H1 (cell line): ENCODE data around the gene ZYX. TPM values are rescaled to one million over a fixed set of nuclear protein-coding genes. Genes with fewer than 3 reads are reported as not detected.

Source experiments
- CTCF ChIA-PET: fragments of 300-600 bp; sonication (Branson Sonifier 250); formaldehyde crosslinking; loops from one replicate; lab custom pipeline; 2021; ENCODE audit not compliant: partially characterized antibody; lab: Charles Lee
- POLR2A ChIA-PET: fragments of 300-600 bp; sonication (Branson Sonifier 250); formaldehyde crosslinking; loops from one replicate; lab custom pipeline; 2021; ENCODE audit warnings: inconsistent platforms; ENCODE audit not compliant: partially characterized antibody; lab: Charles Lee
- DNase-seq, 2 experiments: peaks; one replicate each; pipeline versions ENCODE4 v3.0.0 to v3.0.0-alpha.2; 2010 to 2022; ENCODE audit warnings: low spot score in 2 of 2, low read depth in 1 of 2, mixed read lengths in 1 of 2
- FAIRE-seq: peaks from 2 replicates; lab custom pipeline; 2011; peaks lifted over from hg19 to GRCh38; lab: Jason Lieb, UNC
- H2AFZ ChIP-seq: 2 replicates; pipeline ENCODE4 v1.8.1; 2012; ENCODE audit warnings: low read length, inconsistent platforms
- H2AK5ac ChIP-seq: 2 replicates; pipeline ENCODE4 v1.6.1; 2013; ENCODE audit warnings: low read depth, low read length
- H2BK120ac ChIP-seq: replicated peaks from 2 replicates; pipeline ENCODE3; 2013; ENCODE audit warnings: low read depth, low read length, inconsistent platforms
- H2BK12ac ChIP-seq: 2 replicates; pipeline ENCODE4 v1.6.1; 2013; ENCODE audit warnings: low read depth, low read length
- H2BK15ac ChIP-seq: 2 replicates; pipeline ENCODE4 v1.6.1; 2013; ENCODE audit warnings: low read length
- H2BK20ac ChIP-seq: 2 replicates; pipeline ENCODE4 v1.6.1; 2013; ENCODE audit warnings: low read length
- H2BK5ac ChIP-seq: 2 replicates; pipeline ENCODE4 v1.6.1; 2013; ENCODE audit warnings: low read depth, low read length
- H3K14ac ChIP-seq: 2 replicates; pipeline ENCODE4 v1.6.1; 2013; ENCODE audit warnings: inconsistent platforms; ENCODE audit not compliant: insufficient read length
- H3K18ac ChIP-seq: 2 replicates; pipeline ENCODE4 v1.6.1; 2013; ENCODE audit warnings: low read length; ENCODE audit errors: extremely low read depth
- H3K23ac ChIP-seq: 2 replicates; pipeline ENCODE4 v1.6.1; 2013; ENCODE audit warnings: inconsistent platforms; ENCODE audit not compliant: insufficient read length
- H3K23me2 ChIP-seq: 2 replicates; pipeline ENCODE4 v1.6.1; 2013; ENCODE audit warnings: low read depth, low read length
- H3K27ac ChIP-seq: 2 replicates; pipeline ENCODE4 v1.6.1; 2011; ENCODE audit warnings: low read depth, low read length, inconsistent platforms
- H3K27me3 ChIP-seq, 4 experiments: replicated peaks in 1 of 4; 1 replicate in 1 of 4; 2 replicates in 3 of 4; pipeline versions ENCODE4 v1.6.1 to v1.8.1; 2011 to 2013; ENCODE audit warnings: low read length in 3 of 4, mild to moderate bottlenecking in 3 of 4, inconsistent platforms in 2 of 4, mixed read lengths in 2 of 4, moderate library complexity in 1 of 4; ENCODE audit not compliant: control insufficient read depth in 3 of 4, insufficient read depth in 3 of 4; ENCODE audit errors: extremely low read depth in 1 of 4
- H3K36me3 ChIP-seq, 4 experiments: 2 replicates each; pipeline versions ENCODE4 v1.6.1 to v1.8.1; 2011 to 2013; ENCODE audit warnings: mild to moderate bottlenecking in 4 of 4, low read length in 3 of 4, moderate library complexity in 2 of 4, control low read depth in 1 of 4, inconsistent platforms in 1 of 4; ENCODE audit not compliant: insufficient read depth in 4 of 4, control insufficient read depth in 2 of 4
- H3K4ac ChIP-seq: replicated peaks from 2 replicates; pipeline ENCODE3; 2013; ENCODE audit warnings: low read length, low read depth, mixed read lengths, inconsistent platforms; ENCODE audit not compliant: insufficient read length
- H3K4me1 ChIP-seq, 4 experiments: replicated peaks in 1 of 4; 1 replicate in 1 of 4; 2 replicates in 3 of 4; pipeline versions ENCODE4 v1.6.1 to v1.8.1; 2011 to 2013; ENCODE audit warnings: low read length in 3 of 4, inconsistent platforms in 2 of 4, mixed read lengths in 1 of 4; ENCODE audit not compliant: insufficient read depth in 4 of 4, control insufficient read depth in 3 of 4
- H3K4me2 ChIP-seq, 2 experiments: 2 replicates each; pipeline versions ENCODE4 v1.6.1 to v1.8.1; 2011 to 2013; ENCODE audit warnings: low read depth in 2 of 2, low read length in 2 of 2, control low read depth in 1 of 2, inconsistent platforms in 1 of 2, mild to moderate bottlenecking in 1 of 2; ENCODE audit not compliant: insufficient read depth in 1 of 2
- H3K4me3 ChIP-seq, 4 experiments: fragments of 200-600, 300-600 bp in 1 of 4; sonication (generic), shearing (Covaris generic), sonication (Bioruptor Twin) in 1 of 4; 2 replicates each; pipeline versions ENCODE4 v1.5.1 to v1.8.1; 2011 to 2016; ENCODE audit warnings: low read length in 4 of 4, low read depth in 3 of 4, control low read depth in 2 of 4, inconsistent platforms in 2 of 4, mild to moderate bottlenecking in 2 of 4, mixed read lengths in 1 of 4, moderate library complexity in 1 of 4; ENCODE audit not compliant: insufficient read depth in 2 of 4; ENCODE audit errors: extremely low read depth in 1 of 4
- H3K56ac ChIP-seq: replicated peaks from 2 replicates; pipeline ENCODE3; 2013; ENCODE audit warnings: low read depth, mild to moderate bottlenecking, mixed read lengths, low read length, inconsistent platforms; ENCODE audit not compliant: insufficient read length
- H3K79me1 ChIP-seq: 2 replicates; pipeline ENCODE4 v1.6.1; 2013; ENCODE audit warnings: low read depth, low read length, control low read depth
- H3K79me2 ChIP-seq, 2 experiments: 2 replicates each; pipeline versions ENCODE4 v1.6.1 to v1.8.1; 2012 to 2013; ENCODE audit warnings: low read length in 2 of 2, mild to moderate bottlenecking in 2 of 2, inconsistent platforms in 1 of 2; ENCODE audit not compliant: insufficient read depth in 2 of 2, control insufficient read depth in 1 of 2
- H3K9ac ChIP-seq, 4 experiments: replicated peaks in 1 of 4; 1 replicate in 1 of 4; 2 replicates in 3 of 4; pipeline versions ENCODE4 v1.6.1 to v1.8.1; 2011 to 2013; ENCODE audit warnings: low read depth in 3 of 4, low read length in 3 of 4, control low read depth in 2 of 4, mild to moderate bottlenecking in 2 of 4, moderate library complexity in 2 of 4, inconsistent platforms in 1 of 4; ENCODE audit errors: extremely low read depth in 1 of 4
- H3K9me3 ChIP-seq, 2 experiments: 2 replicates each; pipeline versions ENCODE4 v1.6.1 to v1.8.1; 2012 to 2013; ENCODE audit warnings: mild to moderate bottlenecking in 2 of 2, moderate library complexity in 2 of 2, control low read depth in 1 of 2, inconsistent platforms in 1 of 2, low read depth in 1 of 2, low read length in 1 of 2, mixed read lengths in 1 of 2; ENCODE audit not compliant: insufficient read depth in 2 of 2
- H4K20me1 ChIP-seq, 2 experiments: replicated peaks in 1 of 2; 2 replicates each; pipeline versions ENCODE3 to v1.8.1; 2011 to 2013; ENCODE audit warnings: inconsistent platforms in 2 of 2, low read length in 2 of 2, mild to moderate bottlenecking in 1 of 2; ENCODE audit not compliant: insufficient read depth in 2 of 2, control insufficient read depth in 1 of 2
- H4K5ac ChIP-seq: 2 replicates; pipeline ENCODE4 v1.6.1; 2013; ENCODE audit warnings: low read length, low read depth, mixed read lengths, inconsistent platforms; ENCODE audit not compliant: insufficient read length
- H4K8ac ChIP-seq: 2 replicates; pipeline ENCODE4 v1.8.0; 2013; ENCODE audit warnings: mild to moderate bottlenecking, moderate library complexity, low read length, inconsistent platforms; ENCODE audit not compliant: insufficient read depth; ENCODE audit errors: extremely low read depth
- H4K91ac ChIP-seq: replicated peaks from 2 replicates; pipeline ENCODE3; 2013; ENCODE audit warnings: low read length, mixed read lengths, inconsistent platforms; ENCODE audit not compliant: insufficient read length
- whole genome bisulfite sequencing, 2 experiments: shearing (Covaris generic) in 1 of 2; methylation state at CpG; one replicate each; pipeline versions ENCODE4 v1.1.6 to v1.1.7; 2013 to 2015; ENCODE audit warnings: low lambda C conversion rate in 2 of 2, mixed read lengths in 2 of 2, inconsistent platforms in 1 of 2, low coverage in 1 of 2, missing lambda C conversion rate in 1 of 2; ENCODE audit not compliant: insufficient replicate concordance in 2 of 2, insufficient coverage in 1 of 2, insufficient read length in 1 of 2; ENCODE audit errors: extremely low coverage in 1 of 2, missing lambda C conversion rate in 1 of 2; 5-methylcytosine and 5-hydroxymethylcytosine counted together
- polyA plus RNA-seq, 7 experiments: library from polyadenylated mRNA; depleted of rRNA in 3 of 7; stranded (reverse) in 5 of 7; unstranded in 2 of 7; fragments of >200 nt in 5 of 7; fragments of 200-250 nt in 2 of 7; gene quantifications; 1 replicate in 5 of 7; 2 replicates in 1 of 7; 4 replicates in 1 of 7; pipeline versions ENCODE4 v1.2.1 to v1.2.3, GENCODE V29; 2011 to 2013; ENCODE audit warnings: missing spikeins in 2 of 7, mixed read lengths in 2 of 7
- total RNA-seq: library from RNA; stranded (reverse); fragmentation: NEBNext Ultra II Directional; extraction: Animal tissue kit (Norgen Biotek cat#: 25700); gene quantifications from 2 replicates; pipeline ENCODE4 v1.2.1, GENCODE V29; 2021

ZYX gene
- total and polyA plus RNA-seq, 2 of the 8 experiments (the other 6 are each of a cell fraction or from before 2014, with no cell fraction given), result 40.6 to 159 TPM

GRCh38 chr7:143374561-143374960, 6.6 kb upstream of the ZYX start:
- H3K27ac ChIP-seq, result no peak overlapping the region
- no peaks in the 10 kb centered on the region for H3K27me3 ChIP-seq
- no peaks in the 10 kb centered on the region for H3K9me3 ChIP-seq
- no peak overlapping the region for H4K8ac ChIP-seq
- no peak overlapping the region for H2BK20ac ChIP-seq
- DNase-seq (no peak), FAIRE-seq (no peak)
- H3K4ac ChIP-seq, result no peak overlapping the region
- H3K4me2 ChIP-seq, result no peak overlapping the region
- no peaks in the 10 kb centered on the region for H3K23me2 ChIP-seq
- H3K23ac ChIP-seq, result no peak overlapping the region
- H3K36me3 ChIP-seq, result no peaks in the 10 kb centered on the region
- CTCF ChIA-PET, result interaction anchor here (1.0 to 17.5 kb wide), 13 partner anchors 9 to 75 kb away, joined by 3 to 359 read pairs (median 5); partner anchors contain the start of gene EPHA1
- H2BK5ac ChIP-seq, result no peak overlapping the region
- no peak overlapping the region for H3K9ac ChIP-seq
- whole genome bisulfite sequencing, 2 experiments, result 85% methylated on average over 5 of the region's 5 CpGs; no CpG with 5 or more reads in 1 of the 2 experiments
- peaks cover 0 to 2% of the 10 kb centered on the region in 2 experiments; a peak in 1 of 4 replicates for H3K79me2 ChIP-seq
- no peak overlapping the region for H3K4me3 ChIP-seq
- no peaks in the 10 kb centered on the region for H4K20me1 ChIP-seq
- no peak overlapping the region for H3K14ac ChIP-seq
- no peak overlapping the region for H2AK5ac ChIP-seq
- H2BK12ac ChIP-seq, result no peak overlapping the region
- no peak overlapping the region for H4K5ac ChIP-seq
- no peak overlapping the region for H3K56ac ChIP-seq
- POLR2A ChIA-PET, result interaction anchor here (15.3 to 19.0 kb wide), 3 partner anchors 4 to 25 kb away, joined by 233 to 518 read pairs (median 233); partner anchors contain the start of genes EPHA1, FAM131B and ZYX
- peaks cover 5 to 17% (median 9%) of the 10 kb centered on the region in 4 experiments; a peak in 5 of 7 replicates for H3K4me1 ChIP-seq
- H3K18ac ChIP-seq, result no peak overlapping the region
- no peak overlapping the region for H4K91ac ChIP-seq
- no peaks in the 10 kb centered on the region for H3K79me1 ChIP-seq
- H2BK15ac ChIP-seq, result no peak overlapping the region
- H2AFZ ChIP-seq, result no peak overlapping the region
- H2BK120ac ChIP-seq, result no peak overlapping the region
